Body of pancreas (tissue), 4 donors: ENCODE measurements around the gene PPP6R1.

Source experiments
- POLR2A ChIP-seq, 3 donors: fragments of 450-650 bp; IDR thresholded peaks; one replicate each; pipeline ENCODE4 v1.6.1; 2016; ENCODE audit warnings: antibody characterized with exemption in 3 of 3, mild to moderate bottlenecking in 2 of 3
- TF ChIP-seq, protein P1 (sequence below), 7 experiments: fragments of 450-650 bp in 4 of 7; fragments of 200-600 bp in 3 of 7; sonication (generic) in 3 of 7; IDR thresholded peaks; one replicate each; pipeline ENCODE4 v1.5.1; 2016 to 2019; ENCODE audit warnings: antibody characterized with exemption in 7 of 7

DNA sequence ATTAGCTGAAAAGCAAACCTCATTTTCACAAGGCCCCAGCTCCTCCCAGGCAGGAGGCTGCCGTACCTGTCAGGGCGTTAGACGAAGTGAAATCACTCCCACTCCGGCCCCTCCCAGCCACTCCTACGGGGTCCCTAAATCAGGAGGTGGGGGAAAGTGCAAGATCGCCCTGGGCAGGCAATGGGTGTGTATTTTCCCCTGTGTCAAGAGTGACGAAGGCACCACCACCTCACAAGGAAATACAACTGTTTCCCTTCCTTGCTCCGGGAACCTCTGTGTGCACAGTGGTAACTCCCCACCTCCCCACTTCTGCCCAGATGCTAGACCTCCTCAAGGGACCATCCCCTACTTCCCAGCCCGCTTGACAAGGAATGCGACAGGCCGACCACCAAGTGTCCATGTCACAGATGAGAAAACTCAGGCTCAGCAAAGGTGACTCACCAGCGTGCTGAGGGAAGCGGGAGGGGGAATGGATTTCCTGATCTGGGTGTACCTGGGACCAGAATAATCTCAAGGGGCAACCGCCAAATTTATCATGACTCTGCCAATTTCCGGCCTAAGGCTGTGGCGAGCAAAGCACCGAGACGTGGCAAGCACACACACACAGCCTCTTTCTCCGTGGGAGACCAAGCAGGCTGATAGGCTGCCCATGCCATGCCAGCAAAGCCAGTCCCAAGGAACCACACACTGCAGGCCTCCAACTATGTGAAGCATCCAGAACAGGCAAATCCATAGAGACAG lies 7.3 kb downstream of the PPP6R1 start:
- TF ChIP-seq, protein P1, sequence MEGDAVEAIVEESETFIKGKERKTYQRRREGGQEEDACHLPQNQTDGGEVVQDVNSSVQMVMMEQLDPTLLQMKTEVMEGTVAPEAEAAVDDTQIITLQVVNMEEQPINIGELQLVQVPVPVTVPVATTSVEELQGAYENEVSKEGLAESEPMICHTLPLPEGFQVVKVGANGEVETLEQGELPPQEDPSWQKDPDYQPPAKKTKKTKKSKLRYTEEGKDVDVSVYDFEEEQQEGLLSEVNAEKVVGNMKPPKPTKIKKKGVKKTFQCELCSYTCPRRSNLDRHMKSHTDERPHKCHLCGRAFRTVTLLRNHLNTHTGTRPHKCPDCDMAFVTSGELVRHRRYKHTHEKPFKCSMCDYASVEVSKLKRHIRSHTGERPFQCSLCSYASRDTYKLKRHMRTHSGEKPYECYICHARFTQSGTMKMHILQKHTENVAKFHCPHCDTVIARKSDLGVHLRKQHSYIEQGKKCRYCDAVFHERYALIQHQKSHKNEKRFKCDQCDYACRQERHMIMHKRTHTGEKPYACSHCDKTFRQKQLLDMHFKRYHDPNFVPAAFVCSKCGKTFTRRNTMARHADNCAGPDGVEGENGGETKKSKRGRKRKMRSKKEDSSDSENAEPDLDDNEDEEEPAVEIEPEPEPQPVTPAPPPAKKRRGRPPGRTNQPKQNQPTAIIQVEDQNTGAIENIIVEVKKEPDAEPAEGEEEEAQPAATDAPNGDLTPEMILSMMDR (IDR thresholded peaks at IDR 0.05): no peak
- TF ChIP-seq POLR2A (IDR thresholded peaks at IDR 0.05): no peak
